Fibroblast of lung (primary cell): ENCODE data around the gene SAPCD2.

ENCODE experiments used
- CTCF ChIP-seq, 2 donors: IDR thresholded peaks in 1 of 2; conservative IDR thresholded peaks in 1 of 2; 1 replicate in 1 of 2; 2 replicates in 1 of 2; pipeline ENCODE4 v1.5.1; 2011 to 2012; ENCODE audit warnings: low read length in 2 of 2, control low read depth in 1 of 2, inconsistent platforms in 1 of 2, low read depth in 1 of 2, mild to moderate bottlenecking in 1 of 2
- EZH2 ChIP-seq: IDR thresholded peaks from 2 replicates; pipeline ENCODE4 v1.5.1; 2012; ENCODE audit warnings: low read length, control low read depth, mild to moderate bottlenecking; ENCODE audit errors: missing control alignments

GRCh38 chr9:137073992-137074399, 3.6 kb upstream of the SAPCD2 start:
- no peak for TF ChIP-seq CTCF (conservative IDR thresholded peaks at IDR 0.05 in 1 of 2, IDR thresholded peaks at IDR 0.05 in 1 of 2; ENCODE audit: low read depth in 1 of 2, low read length in 2 of 2)
- TF ChIP-seq EZH2: no peak
